Transverse colon (tissue), 4 donors: ENCODE results near the gene PRRT1. TPM values are rescaled to one million over a fixed set of nuclear protein-coding genes. Genes with fewer than 3 reads are reported as not detected.

Source experiments
- DNase-seq: peaks from one replicate; pipeline ENCODE4 v3.0.0-alpha.2; 2019
- H3K27ac ChIP-seq, 4 donors: fragments of 200-600 bp; sonication (generic); 2 replicates each; pipeline ENCODE4 v1.5.1; 2016 to 2018; ENCODE audit warnings: inconsistent platforms in 4 of 4
- H3K27me3 ChIP-seq: fragments of 200-600 bp; sonication (generic); 2 replicates; pipeline ENCODE4 v1.5.1; 2017; ENCODE audit warnings: inconsistent platforms
- H3K36me3 ChIP-seq, 4 donors: fragments of 200-600 bp; sonication (generic); 2 replicates each; pipeline ENCODE4 v1.5.1; 2017 to 2019; ENCODE audit warnings: inconsistent platforms in 4 of 4
- H3K4me1 ChIP-seq, 4 donors: fragments of 200-600 bp; sonication (generic); 2 replicates each; pipeline ENCODE4 v1.5.1; 2017 to 2020; ENCODE audit warnings: inconsistent platforms in 4 of 4
- H3K4me3 ChIP-seq, 4 donors: fragments of 200-600 bp; sonication (generic); 1 replicate in 1 of 4; 2 replicates in 3 of 4; pipeline versions ENCODE4 v1.5.1 to v1.6.1; 2017 to 2019; ENCODE audit warnings: inconsistent platforms in 4 of 4
- H3K9me3 ChIP-seq, 2 donors: fragments of 200-600 bp; sonication (generic); 2 replicates each; pipeline ENCODE4 v1.5.1; 2017 to 2019; ENCODE audit warnings: inconsistent platforms in 2 of 2
- EP300 ChIP-seq: sonication (generic); formaldehyde crosslinking; IDR thresholded peaks from one replicate; pipeline ENCODE4 v1.6.1; 2017; ENCODE audit warnings: antibody characterized with exemption, low read depth
- POLR2A ChIP-seq: fragments of 450-650 bp; IDR thresholded peaks from one replicate; pipeline ENCODE4 v1.6.1; 2016; ENCODE audit warnings: antibody characterized with exemption, mild to moderate bottlenecking, moderate library complexity
- POLR2AphosphoS5 ChIP-seq, 3 donors: sonication (generic); formaldehyde crosslinking; IDR thresholded peaks; one replicate each; pipeline ENCODE4 v1.6.1; 2016; ENCODE audit warnings: antibody characterized with exemption in 3 of 3
- WGBS, 2 donors: methylation state at CpG; one replicate each; pipeline ENCODE4 v1.1.5; 2018; ENCODE audit warnings: low coverage in 1 of 2; 5-methylcytosine and 5-hydroxymethylcytosine counted together
- in situ Hi-C, 4 donors: fragments of 200-750 bp; cut with MboI; loops; one replicate each; pipeline versions ENCODE4 v1.15.0 to v1.15.1; 2017; ENCODE audit warnings: low sequenced_read_pairs in 3 of 4, low pct_ligation_motif_present in 1 of 4, low pct_unique_long_range_greater_than_20kb in 1 of 4
- intact Hi-C: fragments of 100-400 bp; cut with DNase I; formaldehyde crosslinking; loops from one replicate; pipeline ENCODE4 v1.15.1; 2023; ENCODE audit warnings: low total_unique reads
- total RNA-seq, 4 donors: library from RNA; depleted of rRNA; stranded (reverse); fragments of >200 nt; gene quantifications; one replicate each; pipeline ENCODE4 v1.1.0, GENCODE V29; 2016
- TF ChIP-seq, protein P1 (sequence below), 5 experiments: fragments of 200-600 bp in 3 of 5; fragments of 450-650 bp in 2 of 5; sonication (generic) in 3 of 5; IDR thresholded peaks; 1 replicate in 2 of 5; 2 replicates in 3 of 5; pipeline ENCODE4 v1.5.1; 2016 to 2017; ENCODE audit warnings: antibody characterized with exemption in 5 of 5, inconsistent platforms in 3 of 5, mild to moderate bottlenecking in 2 of 5, moderate library complexity in 1 of 5

The PRRT1 gene
- 1 to 10 TPM in 2 of 4 donors, not detected in 2; 2.4 to 2.7 TPM for total RNA-seq

DNA sequence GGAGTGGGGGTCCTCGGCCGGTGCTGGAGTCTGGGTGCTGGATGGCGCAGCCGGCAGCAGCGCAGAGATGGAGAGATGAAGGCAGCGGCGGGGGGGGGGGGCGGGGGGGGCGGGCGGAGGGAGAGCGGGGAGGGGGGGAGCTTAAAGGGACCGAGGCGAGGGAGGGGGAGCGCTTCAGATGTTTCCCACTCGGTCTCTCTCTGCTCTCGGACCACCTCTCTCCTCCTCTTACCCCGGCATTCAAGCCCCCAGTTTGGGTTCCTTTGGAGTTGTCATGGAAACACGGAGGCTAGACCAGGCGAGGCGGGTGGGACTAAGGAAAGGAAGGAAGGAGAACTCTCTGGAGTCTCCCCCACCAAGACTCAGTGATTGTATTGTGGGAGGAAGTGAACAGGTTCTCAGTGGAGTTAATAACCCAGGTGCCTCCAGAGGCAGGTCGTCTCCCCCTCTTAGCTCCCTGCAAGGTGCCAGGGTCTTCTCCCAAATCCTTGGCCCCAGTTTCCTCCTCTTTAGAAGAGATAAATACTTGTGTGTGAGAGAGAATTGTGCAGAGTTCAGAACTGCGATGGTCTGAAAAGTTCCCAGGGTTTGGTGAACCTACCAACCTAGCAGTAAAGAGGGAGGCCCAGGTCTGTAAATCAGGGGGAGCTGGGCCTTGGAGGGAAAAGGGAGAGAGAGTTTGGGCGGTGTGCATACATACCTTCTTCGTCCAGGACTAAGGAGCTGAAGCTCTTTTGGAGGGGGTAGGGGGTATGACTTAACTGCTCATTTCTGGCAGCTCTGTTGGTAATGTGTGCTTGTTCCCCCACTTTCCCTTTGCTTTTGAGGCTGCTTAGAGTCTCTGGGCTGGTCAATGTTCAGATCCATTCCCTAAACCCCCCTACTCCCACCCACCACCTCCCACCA is at the start of gene PRRT1:
PRRT1 (minus strand) TSS at position 77 of the 906 bp plus-strand sequence. CDS start 112 bp downstream, outside the sequence.
- Histone ChIP-seq H3K4me3 (peak within 1 kb of the TSS; percentile 22 to 71 (median 58)), H3K27ac (peak within 1 kb of the TSS; percentile 85 to 97 (median 90)), H3K9me3 (no peaks in the 10 kb centered on the region), H3K27me3 (peaks cover 13% of the 10 kb centered on the region), H3K4me1 (peaks cover 15 to 38% (median 36%) of the 10 kb centered on the region in 4 donors), H3K36me3 (no peaks in the 10 kb centered on the region)
- intact Hi-C loops (loop anchor here (2.0 to 5.0 kb wide), 2 partner anchors 39 to 500 kb away; partner anchors contain the start of genes BAG6 and PBX2), in situ Hi-C loops (no loop called here)
- WGBS, 2 donors = 30 to 44% methylated on average over 2 to 17 of the region's 24 CpGs
- TF ChIP-seq POLR2A (no peak), EP300 (no peak), POLR2AphosphoS5 (IDR thresholded peaks at IDR 0.05) (no peak)
- TF ChIP-seq, protein P1, sequence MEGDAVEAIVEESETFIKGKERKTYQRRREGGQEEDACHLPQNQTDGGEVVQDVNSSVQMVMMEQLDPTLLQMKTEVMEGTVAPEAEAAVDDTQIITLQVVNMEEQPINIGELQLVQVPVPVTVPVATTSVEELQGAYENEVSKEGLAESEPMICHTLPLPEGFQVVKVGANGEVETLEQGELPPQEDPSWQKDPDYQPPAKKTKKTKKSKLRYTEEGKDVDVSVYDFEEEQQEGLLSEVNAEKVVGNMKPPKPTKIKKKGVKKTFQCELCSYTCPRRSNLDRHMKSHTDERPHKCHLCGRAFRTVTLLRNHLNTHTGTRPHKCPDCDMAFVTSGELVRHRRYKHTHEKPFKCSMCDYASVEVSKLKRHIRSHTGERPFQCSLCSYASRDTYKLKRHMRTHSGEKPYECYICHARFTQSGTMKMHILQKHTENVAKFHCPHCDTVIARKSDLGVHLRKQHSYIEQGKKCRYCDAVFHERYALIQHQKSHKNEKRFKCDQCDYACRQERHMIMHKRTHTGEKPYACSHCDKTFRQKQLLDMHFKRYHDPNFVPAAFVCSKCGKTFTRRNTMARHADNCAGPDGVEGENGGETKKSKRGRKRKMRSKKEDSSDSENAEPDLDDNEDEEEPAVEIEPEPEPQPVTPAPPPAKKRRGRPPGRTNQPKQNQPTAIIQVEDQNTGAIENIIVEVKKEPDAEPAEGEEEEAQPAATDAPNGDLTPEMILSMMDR (IDR thresholded peaks at IDR 0.05) = no peak
- no peak for DNase-seq

DNA sequence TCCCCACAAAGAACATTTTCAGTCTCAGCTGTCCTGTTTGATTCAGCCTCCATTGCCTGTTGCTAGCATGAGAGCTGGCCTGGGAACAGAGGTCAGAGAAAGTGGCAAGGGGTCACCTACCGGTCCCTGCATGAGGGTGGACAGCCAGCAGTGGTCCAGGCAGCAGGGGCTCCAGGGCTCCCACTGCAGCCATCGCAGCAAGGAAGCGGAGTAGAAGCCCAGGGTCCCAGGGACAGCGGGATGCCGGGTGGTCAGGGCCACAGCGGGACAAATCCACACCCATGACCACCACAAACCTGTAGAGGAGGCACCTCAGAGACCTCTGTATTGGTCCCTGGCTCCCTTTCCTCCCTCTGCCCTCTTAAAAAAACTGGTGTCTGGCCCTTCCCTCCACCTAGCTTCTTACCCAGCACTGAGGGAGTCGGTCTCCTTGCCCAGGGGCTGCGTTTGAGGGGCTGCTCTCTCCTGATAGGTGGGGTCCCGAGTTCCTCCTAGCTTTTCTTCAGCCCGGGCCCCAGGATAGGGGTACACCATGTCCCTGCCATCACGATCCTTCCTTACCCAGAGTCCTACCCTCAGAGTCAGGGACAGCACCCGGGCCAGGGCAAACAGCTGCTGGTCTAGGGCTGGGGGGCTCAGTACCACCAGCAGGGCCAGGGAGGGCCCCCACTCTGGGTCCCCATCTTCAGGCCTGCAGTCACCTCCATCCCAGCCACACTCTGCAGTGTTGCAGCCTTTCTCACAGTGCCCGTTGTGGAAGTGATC is 49.2 kb upstream of the PRRT1 start:
- no peak for DNase-seq
- intact Hi-C loops (no loop called here), in situ Hi-C loops (no loop called here)
- Histone ChIP-seq H3K4me1 (peaks cover 0 to 12% (median 8%) of the 10 kb centered on the region in 4 donors), H3K27me3 (no peaks in the 10 kb centered on the region), H3K27ac (no peak overlapping the region), H3K9me3 (no peaks in the 10 kb centered on the region), H3K4me3 (no peak overlapping the region), H3K36me3 (no peaks in the 10 kb centered on the region)
- WGBS, 2 donors = 78% methylated on average over 13 of the region's 13 CpGs; no CpG with 5 or more reads in 1 of the 2 donors
- TF ChIP-seq POLR2AphosphoS5 (IDR thresholded peaks at IDR 0.05) (no peak), EP300 (no peak), POLR2A (no peak)
- TF ChIP-seq, protein P1 (IDR thresholded peaks at IDR 0.05) = no peak

DNA sequence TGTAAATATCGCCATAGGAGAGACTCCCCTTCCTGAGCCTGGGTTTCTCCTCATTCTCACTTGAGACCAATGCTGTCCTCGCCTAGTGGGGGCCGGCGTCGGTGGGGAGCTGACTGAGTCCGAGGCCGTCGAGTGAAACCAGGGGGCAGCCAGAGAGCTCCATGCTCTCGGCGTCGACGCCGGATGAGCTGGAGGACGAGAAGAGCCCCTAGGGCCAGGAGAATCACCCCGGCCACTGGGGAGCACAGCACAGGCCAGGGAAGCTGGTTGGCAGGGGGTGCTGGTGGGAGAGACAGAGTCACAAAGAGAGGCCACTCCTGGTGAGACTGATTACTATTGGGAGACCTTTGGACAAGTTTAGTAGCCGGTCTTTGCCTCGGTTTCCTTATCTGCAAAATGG is 47.1 kb upstream of the PRRT1 start:
- in situ Hi-C loops = no loop called here
- Histone ChIP-seq H3K9me3 (no peaks in the 10 kb centered on the region), H3K27me3 (no peaks in the 10 kb centered on the region), H3K4me1 (peaks cover 5 to 18% (median 12%) of the 10 kb centered on the region in 4 donors), H3K27ac (no peak overlapping the region), H3K4me3 (no peak overlapping the region), H3K36me3 (no peaks in the 10 kb centered on the region)
- no peak for DNase-seq
- 91% methylated on average over 17 of the region's 17 CpGs; no CpG with 5 or more reads in 1 of the 2 donors for WGBS, 2 donors
- intact Hi-C loops = no loop called here
- TF ChIP-seq, protein P1 (IDR thresholded peaks at IDR 0.05) = no peak
- TF ChIP-seq EP300 = no peak
- no peak for TF ChIP-seq POLR2AphosphoS5 (IDR thresholded peaks at IDR 0.05)
- no peak for TF ChIP-seq POLR2A

DNA sequence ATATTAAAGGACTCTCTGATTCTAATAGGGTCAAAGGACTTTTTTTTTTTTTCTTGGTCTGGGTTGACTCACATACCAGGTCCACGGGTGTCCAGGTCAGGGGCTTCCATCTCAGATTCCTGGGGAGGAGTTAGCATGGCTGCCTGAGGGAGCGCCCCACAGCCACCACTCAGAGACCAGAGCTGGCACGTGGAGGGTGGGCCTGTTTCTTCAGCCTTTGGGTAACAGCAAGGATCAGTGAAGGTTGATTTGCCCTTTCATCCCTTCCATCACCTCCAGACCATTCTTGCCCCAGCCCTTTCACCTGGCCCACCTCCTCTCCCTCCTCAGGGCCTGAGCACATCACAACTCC is 46.6 kb upstream of the PRRT1 start:
- WGBS, 2 donors = 64 to 67% methylated on average over 2 to 3 of the region's 3 CpGs
- TF ChIP-seq, protein P1 (IDR thresholded peaks at IDR 0.05) = no peak
- TF ChIP-seq POLR2AphosphoS5 (IDR thresholded peaks at IDR 0.05) (no peak), EP300 (no peak), POLR2A (no peak)
- in situ Hi-C loops = no loop called here
- Histone ChIP-seq H3K4me3 (no peak overlapping the region), H3K27ac (no peak overlapping the region), H3K27me3 (no peaks in the 10 kb centered on the region), H3K36me3 (no peaks in the 10 kb centered on the region), H3K4me1 (peaks cover 5 to 21% (median 12%) of the 10 kb centered on the region in 4 donors), H3K9me3 (no peaks in the 10 kb centered on the region)
- DNase-seq = no peak
- intact Hi-C loops = no loop called here
